ENCODE data around the gene ZNF746.

DNA sequence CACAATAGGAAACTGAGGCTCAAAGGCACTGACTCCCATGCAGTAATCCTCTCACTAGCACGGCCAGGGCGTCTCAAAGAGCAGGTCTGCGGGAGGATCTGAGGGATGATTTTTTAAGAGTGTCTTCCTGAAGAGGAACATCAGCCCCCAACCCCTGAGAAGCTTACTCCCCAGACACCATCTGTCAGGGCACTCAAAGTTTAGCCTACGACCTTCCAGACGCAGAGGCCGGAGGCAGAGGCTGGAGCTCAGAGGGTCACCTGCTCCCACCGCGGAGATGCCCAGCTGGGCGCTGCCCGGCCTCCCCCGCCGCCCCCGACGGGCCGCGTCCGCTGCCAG is 38.4 kb downstream of the ZNF746 start:
- TF ChIP-seq, protein P1, sequence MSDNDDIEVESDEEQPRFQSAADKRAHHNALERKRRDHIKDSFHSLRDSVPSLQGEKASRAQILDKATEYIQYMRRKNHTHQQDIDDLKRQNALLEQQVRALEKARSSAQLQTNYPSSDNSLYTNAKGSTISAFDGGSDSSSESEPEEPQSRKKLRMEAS (IDR thresholded peaks at IDR 0.05; ENCODE audit: low read depth, low read length) = no peak
- TF ChIP-seq RBBP5 (conservative IDR thresholded peaks at IDR 0.05) = no peak
- TF ChIP-seq, protein P2, sequence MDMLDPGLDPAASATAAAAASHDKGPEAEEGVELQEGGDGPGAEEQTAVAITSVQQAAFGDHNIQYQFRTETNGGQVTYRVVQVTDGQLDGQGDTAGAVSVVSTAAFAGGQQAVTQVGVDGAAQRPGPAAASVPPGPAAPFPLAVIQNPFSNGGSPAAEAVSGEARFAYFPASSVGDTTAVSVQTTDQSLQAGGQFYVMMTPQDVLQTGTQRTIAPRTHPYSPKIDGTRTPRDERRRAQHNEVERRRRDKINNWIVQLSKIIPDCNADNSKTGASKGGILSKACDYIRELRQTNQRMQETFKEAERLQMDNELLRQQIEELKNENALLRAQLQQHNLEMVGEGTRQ (IDR thresholded peaks at IDR 0.05; ENCODE audit: borderline replicate concordance, low read depth, low read length) = no peak
- no peak for TF ChIP-seq TAF1 (IDR thresholded peaks at IDR 0.05; ENCODE audit: borderline replicate concordance, low read depth, low read length)
- TF ChIP-seq, protein P3, sequence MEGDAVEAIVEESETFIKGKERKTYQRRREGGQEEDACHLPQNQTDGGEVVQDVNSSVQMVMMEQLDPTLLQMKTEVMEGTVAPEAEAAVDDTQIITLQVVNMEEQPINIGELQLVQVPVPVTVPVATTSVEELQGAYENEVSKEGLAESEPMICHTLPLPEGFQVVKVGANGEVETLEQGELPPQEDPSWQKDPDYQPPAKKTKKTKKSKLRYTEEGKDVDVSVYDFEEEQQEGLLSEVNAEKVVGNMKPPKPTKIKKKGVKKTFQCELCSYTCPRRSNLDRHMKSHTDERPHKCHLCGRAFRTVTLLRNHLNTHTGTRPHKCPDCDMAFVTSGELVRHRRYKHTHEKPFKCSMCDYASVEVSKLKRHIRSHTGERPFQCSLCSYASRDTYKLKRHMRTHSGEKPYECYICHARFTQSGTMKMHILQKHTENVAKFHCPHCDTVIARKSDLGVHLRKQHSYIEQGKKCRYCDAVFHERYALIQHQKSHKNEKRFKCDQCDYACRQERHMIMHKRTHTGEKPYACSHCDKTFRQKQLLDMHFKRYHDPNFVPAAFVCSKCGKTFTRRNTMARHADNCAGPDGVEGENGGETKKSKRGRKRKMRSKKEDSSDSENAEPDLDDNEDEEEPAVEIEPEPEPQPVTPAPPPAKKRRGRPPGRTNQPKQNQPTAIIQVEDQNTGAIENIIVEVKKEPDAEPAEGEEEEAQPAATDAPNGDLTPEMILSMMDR (IDR thresholded peaks at IDR 0.05 in 2 of 3, conservative IDR thresholded peaks at IDR 0.05 in 1 of 3; ENCODE audit: control insufficient read depth in 2 of 3, extremely low read depth in 1 of 3, insufficient read depth in 1 of 3, low read depth in 3 of 3, low read length in 3 of 3) = no peak
- TF ChIP-seq EZH2 (IDR thresholded peaks at IDR 0.05; ENCODE audit: borderline replicate concordance, control insufficient read depth, low read depth, low read length) = no peak
